Measurements from ENCODE around the gene ASAP3.
A peak's percentile ranks its signal among the peaks of the same experiment; 100 is the strongest.

The ASAP3 gene

DNA sequence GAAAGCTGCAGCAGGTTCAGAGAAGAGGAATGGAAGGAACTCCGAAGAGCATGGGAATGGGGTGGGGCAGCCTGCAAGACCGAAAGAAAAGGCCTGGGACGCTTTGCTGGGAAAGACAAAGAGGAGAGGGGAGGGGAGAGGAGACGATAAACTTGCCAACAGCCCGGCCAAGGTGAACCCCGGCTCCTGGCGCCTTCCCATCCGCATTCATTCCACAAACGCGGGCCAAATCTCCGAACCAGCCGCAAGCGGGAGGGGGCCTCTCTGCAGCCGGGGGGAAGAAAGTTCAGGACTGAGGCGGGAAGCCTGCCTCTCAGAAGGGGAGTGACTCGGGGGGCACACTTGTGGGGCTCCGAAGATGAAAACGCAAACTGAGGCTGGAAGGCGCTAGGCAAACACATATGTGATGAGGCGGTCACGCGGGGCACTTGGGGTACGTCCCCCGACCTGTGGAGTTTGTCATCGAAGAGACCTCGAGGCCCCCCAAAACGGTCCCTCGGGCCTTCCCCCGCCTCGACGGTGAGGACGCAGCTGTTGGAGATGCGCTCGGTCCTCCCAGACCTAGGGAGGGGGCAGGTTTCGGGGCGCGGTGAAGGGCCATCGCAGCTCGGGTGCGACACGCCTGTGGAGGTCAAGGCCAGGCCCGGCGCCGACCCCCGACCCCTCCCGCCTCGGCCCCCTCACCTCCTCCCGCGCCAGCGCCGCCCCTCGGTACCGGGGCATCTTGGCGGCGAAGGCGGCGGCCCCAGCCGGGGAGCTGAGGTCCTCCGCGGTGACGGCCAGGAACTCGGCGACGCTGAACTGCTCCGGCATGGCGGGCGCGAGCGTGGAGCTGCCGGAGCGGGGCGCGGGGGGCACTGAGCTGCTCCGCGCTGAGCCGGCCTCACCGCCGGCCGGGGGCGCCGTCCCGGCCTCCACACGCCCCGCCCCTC lies at the start of gene ASAP3:
ASAP3 (minus strand) TSS at position 859 of the 932 bp plus-strand sequence; CDS start at position 813, 46 bp downstream.
- no peak for DNase-seq

- DNase-seq = no peak
These were observed 49.5 kb upstream of the ASAP3 start for GRCh38 chr1:23533246-23534023.

DNA sequence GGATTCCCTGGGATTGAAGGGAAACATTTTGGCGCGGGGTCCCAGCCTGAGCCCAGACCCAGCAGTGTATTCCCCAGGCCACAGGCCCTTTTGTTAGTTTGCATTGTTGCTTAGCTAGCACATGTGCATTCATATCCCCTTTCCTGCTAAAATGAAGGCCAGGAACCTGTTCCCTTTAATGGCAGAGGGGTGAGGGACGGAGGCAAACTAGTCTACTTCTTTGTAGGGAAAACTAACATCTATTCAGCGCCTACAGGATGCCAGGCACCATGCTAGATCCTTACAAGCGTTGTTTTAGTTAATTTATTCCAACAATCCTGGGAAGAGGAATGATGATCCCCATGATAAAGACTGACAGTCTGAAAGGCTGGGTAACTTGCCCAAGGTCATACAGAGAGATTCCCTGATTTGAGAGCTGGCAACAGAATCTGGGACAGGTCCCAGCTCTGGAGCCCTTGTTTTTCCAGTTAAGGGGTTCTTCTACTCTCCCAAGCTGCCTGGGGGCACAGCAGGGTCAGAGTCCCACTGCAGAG lies 47.6 kb upstream of the ASAP3 start:
- no peak for DNase-seq

GRCh38 chr1:23530747-23531561 lies 47.0 kb upstream of the ASAP3 start, which contains the start of gene E2F2:
Gene E2F2 (minus strand): TSS chr1:23531233. CDS start chr1:23530793, 440 bp downstream.
- peak; percentile 87 for DNase-seq

- DNase-seq = no peak
These were observed 46.2 kb upstream of the ASAP3 start for GRCh38 chr1:23530087-23530746.

GRCh38 chr1:23529146-23530086 lies 45.4 kb upstream of the ASAP3 start:
- no peak for DNase-seq

- DNase-seq = peak; percentile 71
These were observed 44.4 kb upstream of the ASAP3 start for GRCh38 chr1:23528250-23528978.

DNA sequence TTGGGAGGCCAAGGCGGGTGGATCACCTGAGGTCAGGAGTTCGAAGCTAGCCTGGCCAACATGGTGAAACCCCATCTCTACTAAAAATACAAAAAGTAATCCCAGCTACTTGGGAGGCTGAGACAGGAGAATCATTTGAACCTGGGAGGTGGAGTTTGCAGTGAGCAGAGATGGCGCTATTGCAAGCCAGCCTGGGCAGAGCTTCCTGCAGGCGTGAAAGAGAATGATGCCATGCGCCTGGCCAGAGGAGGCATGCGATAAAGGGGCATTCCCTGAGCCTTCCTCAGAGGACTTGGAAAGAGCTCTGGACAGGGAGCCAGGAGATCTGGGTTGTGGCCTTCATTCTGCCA lies 43.9 kb upstream of the ASAP3 start:
- DNase-seq = no peak

- no peak for DNase-seq
These were observed 43.4 kb upstream of the ASAP3 start for GRCh38 chr1:23527366-23527765.

GRCh38 chr1:23526329-23527041 lies 42.5 kb upstream of the ASAP3 start:
- no peak for DNase-seq

- DNase-seq = no peak
These were observed 41.7 kb upstream of the ASAP3 start for GRCh38 chr1:23525558-23526250.

DNA sequence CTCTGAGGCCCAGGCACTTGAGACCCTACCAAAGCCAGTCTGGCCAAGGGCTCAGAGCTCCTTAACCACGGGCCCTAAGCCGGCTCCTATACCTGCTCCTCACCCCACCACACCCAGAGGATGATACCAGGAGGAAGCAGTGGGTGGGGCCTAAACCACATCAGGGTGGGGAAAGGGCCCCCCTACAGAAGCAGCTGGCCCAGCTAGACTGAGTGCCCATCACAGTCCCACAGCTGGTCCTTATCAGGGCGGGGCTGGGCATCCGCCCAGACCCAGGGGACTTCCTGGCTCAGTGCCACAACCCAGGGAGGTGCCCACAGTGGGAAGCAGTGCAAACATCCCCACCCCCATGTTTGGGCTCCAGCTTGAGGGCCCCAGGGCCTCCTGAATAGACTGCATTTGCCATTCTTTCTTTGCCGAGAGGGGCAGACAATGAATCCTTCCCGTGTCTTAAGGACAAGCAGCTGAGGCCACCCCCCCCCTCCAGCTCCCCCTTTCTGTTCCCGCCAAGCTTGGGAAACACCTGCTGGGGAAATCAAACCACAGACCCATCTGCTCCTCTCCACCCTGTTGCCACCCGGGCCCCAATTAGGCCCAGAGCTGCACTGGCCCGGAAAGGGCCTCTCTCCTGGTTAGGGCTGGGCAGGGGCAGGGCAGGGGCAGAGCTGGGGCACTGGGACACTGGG lies 40.9 kb upstream of the ASAP3 start:
- DNase-seq = peak; percentile 89

DNA sequence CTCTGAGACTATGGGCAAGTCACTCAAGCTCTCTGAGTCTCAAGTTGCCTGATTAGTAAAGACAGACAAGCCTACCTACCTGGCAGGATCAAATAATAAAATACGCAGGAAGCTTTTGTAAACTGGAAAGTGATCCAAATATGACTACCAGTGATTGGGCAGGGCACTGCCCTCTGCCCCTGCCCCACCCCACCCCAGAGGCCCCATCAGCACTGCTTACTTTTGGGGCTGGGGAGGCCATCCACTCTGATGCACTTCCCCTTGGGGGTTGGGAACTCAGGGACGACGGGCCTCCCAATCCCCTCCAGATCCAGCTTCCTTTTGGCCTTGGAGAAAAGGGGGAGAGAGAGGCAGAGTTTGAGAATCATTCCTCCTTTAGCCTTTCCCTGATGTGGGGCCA lies 40.2 kb upstream of the ASAP3 start:
- no peak for DNase-seq

DNA sequence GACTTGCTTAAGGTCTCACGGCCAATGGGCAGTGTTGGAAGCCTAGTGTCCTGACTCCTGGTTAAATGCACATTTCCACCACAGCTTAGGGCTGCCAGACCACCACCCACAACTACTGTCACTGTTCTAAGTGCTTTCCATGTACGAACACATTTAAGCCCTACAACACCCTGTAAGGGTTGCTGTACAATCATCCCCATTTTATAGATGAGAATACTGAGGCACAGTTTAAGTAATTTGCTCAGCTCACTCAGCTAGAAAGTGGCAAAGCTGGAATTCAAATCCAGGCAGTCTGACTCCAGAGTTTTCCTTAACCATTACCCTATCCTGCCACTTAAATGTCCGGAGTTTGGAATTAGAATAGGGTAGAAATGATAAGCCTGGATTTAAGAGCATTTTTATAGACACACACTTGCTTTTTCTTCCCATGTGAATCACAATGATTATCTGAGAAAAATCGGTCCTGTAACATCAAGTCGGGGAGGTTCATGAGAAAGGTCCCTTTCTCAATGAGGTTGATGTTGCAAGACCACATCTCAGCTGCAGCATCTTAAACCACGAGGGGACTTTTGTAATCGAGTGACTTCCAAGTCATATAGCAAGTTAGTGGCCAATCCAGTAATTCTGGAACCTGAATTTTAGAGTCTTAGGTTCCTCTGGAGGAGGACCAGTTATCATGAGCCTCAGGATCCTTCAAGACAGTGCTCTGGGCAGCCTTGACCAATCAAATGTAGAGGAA lies 38.4 kb upstream of the ASAP3 start:
- no peak for DNase-seq

GRCh38 chr1:23521588-23521987 lies 37.6 kb upstream of the ASAP3 start:
- DNase-seq = no peak

GRCh38 chr1:23517581-23517980 lies 33.6 kb upstream of the ASAP3 start:
- DNase-seq = no peak

DNA sequence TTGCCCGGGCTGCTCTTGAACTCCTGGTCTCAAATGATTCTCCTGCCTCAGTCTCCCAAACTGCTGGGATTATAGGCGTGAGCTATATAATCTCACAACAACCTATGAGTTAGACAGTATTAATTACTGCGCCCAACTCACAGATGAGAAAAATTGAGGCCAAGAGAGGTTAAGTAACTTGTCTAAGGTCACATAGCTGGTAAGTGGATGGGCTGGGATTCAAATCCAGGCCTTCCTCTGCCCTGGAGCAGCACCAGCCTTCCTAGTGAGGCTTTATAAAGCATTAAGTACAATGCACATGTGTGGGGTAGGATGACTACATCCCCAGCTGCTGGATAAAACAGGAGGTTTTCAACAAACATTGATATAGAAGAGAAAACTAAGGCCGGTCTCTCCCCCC lies 31.9 kb upstream of the ASAP3 start:
- DNase-seq = no peak

Data from NCI-H1436 (cell line).